HEK293T (cell line): ENCODE results near the gene ZNF441.

Experiments used
- CTCF ChIA-PET: fragments of 350-600 bp; formaldehyde crosslinking; extraction: SDS; loops from one replicate; lab custom pipeline; 2021; ENCODE audit warnings: antibody characterized with exemption, inconsistent platforms; lab: Yijun Ruan, JAX
- POLR2A ChIA-PET: fragments of 350-600 bp; formaldehyde crosslinking; extraction: SDS; loops from one replicate; lab custom pipeline; 2020; ENCODE audit warnings: antibody characterized with exemption, inconsistent platforms; lab: Yijun Ruan, JAX
- DNase-seq: peaks from one replicate; pipeline ENCODE4 v3.0.0; 2012; ENCODE audit warnings: mixed read lengths; ENCODE audit errors: extremely low spot score
- ARNT ChIP-seq: fragments of 450-650 bp; IDR thresholded peaks from 2 replicates; pipeline ENCODE4 v1.6.1; 2017; ENCODE audit warnings: mild to moderate bottlenecking
- BHLHE40 ChIP-seq: fragments of 450-650 bp; IDR thresholded peaks from 2 replicates; pipeline ENCODE4 v1.6.1; 2016; ENCODE audit warnings: mild to moderate bottlenecking, moderate library complexity, borderline replicate concordance
- CTBP1 ChIP-seq: fragments of 450-650 bp; IDR thresholded peaks from 2 replicates; pipeline ENCODE4 v1.6.1; 2016; ENCODE audit warnings: borderline replicate concordance
- ELF4 ChIP-seq: fragments of 450-650 bp; IDR thresholded peaks from 2 replicates; pipeline ENCODE4 v1.6.1; 2017; ENCODE audit warnings: antibody characterized with exemption
- FOXA1 ChIP-seq: fragments of 450-650 bp; IDR thresholded peaks from 2 replicates; pipeline ENCODE4 v1.6.1; 2016; ENCODE audit warnings: mild to moderate bottlenecking
- FOXK2 ChIP-seq: fragments of 450-650 bp; IDR thresholded peaks from 2 replicates; pipeline ENCODE4 v1.6.1; 2016; ENCODE audit warnings: mild to moderate bottlenecking
- FOXM1 ChIP-seq: fragments of 450-650 bp; IDR thresholded peaks from 2 replicates; pipeline ENCODE4 v1.6.1; 2017; ENCODE audit warnings: mild to moderate bottlenecking, borderline replicate concordance
- HDGF ChIP-seq: fragments of 450-650 bp; IDR thresholded peaks from 2 replicates; pipeline ENCODE4 v1.6.1; 2017; ENCODE audit warnings: antibody characterized with exemption, borderline replicate concordance
- L3MBTL2 ChIP-seq: fragments of 450-650 bp; conservative IDR thresholded peaks from 2 replicates; pipeline ENCODE4 v1.6.1; 2016; ENCODE audit warnings: mild to moderate bottlenecking
- LEF1 ChIP-seq: fragments of 450-650 bp; IDR thresholded peaks from 2 replicates; pipeline ENCODE4 v1.6.1; 2017; ENCODE audit warnings: mild to moderate bottlenecking, borderline replicate concordance
- NFRKB ChIP-seq: fragments of 450-650 bp; IDR thresholded peaks from 2 replicates; pipeline ENCODE4 v1.6.1; 2016; ENCODE audit warnings: mild to moderate bottlenecking, moderate library complexity
- SP1 ChIP-seq: fragments of 450-650 bp; IDR thresholded peaks from 2 replicates; pipeline ENCODE4 v1.6.1; 2017
- SUZ12 ChIP-seq: fragments of 450-650 bp; IDR thresholded peaks from 2 replicates; pipeline ENCODE4 v1.6.1; 2016; ENCODE audit warnings: mild to moderate bottlenecking
- TARDBP ChIP-seq: fragments of 450-650 bp; IDR thresholded peaks from 2 replicates; pipeline ENCODE4 v1.6.1; 2016
- ZNF384 ChIP-seq: fragments of 450-650 bp; IDR thresholded peaks from 2 replicates; pipeline ENCODE4 v1.6.1; 2016
- TF ChIP-seq, protein P1 (sequence below): fragments of 450-650 bp; IDR thresholded peaks from 2 replicates; pipeline ENCODE4 v1.6.1; 2016

The ZNF441 gene

DNA sequence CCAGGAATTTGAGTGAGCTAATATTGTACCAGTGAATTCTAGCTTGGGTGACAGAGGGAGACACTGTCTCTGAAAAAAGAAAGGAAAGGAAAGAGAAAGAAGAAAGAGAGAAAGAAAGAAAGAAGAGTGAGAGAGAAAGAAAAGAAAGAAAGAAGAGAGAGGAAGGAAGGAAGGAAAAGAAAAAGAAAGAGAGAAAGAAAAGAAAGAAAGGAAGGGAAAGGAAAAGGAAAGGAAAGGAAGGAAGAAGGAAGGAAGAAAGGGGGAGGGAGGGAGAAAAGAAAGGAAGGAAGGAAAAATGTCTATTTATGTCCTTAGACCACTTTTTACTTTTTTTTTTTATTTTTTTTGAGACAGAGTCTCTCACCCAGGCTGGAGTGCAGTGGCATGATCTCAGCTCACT, 26.1 kb downstream of the ZNF441 start:
- CTCF ChIA-PET: no interaction called here
- POLR2A ChIA-PET: no interaction called here
- no peak for DNase-seq
- TF ChIP-seq CTBP1 (no peak), NFRKB (no peak), ZNF384 (no peak), LEF1 (no peak), SP1 (no peak), ARNT (no peak), FOXM1 (no peak), TARDBP (no peak), FOXA1 (no peak), SUZ12 (no peak), FOXK2 (no peak), ELF4 (no peak), L3MBTL2 (no peak), BHLHE40 (no peak), HDGF (no peak)
- TF ChIP-seq, protein P1, sequence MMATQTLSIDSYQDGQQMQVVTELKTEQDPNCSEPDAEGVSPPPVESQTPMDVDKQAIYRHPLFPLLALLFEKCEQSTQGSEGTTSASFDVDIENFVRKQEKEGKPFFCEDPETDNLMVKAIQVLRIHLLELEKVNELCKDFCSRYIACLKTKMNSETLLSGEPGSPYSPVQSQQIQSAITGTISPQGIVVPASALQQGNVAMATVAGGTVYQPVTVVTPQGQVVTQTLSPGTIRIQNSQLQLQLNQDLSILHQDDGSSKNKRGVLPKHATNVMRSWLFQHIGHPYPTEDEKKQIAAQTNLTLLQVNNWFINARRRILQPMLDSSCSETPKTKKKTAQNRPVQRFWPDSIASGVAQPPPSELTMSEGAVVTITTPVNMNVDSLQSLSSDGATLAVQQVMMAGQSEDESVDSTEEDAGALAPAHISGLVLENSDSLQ: no peak

DNA sequence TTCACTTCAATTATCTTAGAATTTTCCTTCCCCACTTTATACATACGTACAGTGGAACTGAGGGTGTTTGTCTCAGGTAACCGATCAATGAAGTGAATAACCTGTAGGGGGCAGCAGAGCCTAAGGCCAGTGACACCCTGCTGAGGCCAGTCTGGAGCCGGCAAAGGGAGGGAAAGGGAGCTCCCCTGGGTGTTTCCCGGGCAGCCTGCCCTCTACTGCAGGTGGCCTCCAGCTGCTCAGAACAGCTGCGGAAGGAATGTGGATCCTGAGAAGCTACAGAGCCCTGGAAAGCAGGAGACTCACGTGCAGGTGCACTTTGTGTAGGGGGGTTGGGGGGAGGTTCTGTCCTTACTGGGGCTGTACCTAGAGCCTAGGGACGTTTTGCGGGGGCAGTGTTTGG, 30.7 kb downstream of the ZNF441 start:
- ChIA-PET CTCF (interaction anchor here (0.6 kb wide), 2 partner anchors 18 to 453 kb away, joined by 4 to 5 read pairs; no protein-coding TSS in a partner anchor), POLR2A (no interaction called here)
- TF ChIP-seq NFRKB: no peak
- peak; percentile 65 for DNase-seq

DNA sequence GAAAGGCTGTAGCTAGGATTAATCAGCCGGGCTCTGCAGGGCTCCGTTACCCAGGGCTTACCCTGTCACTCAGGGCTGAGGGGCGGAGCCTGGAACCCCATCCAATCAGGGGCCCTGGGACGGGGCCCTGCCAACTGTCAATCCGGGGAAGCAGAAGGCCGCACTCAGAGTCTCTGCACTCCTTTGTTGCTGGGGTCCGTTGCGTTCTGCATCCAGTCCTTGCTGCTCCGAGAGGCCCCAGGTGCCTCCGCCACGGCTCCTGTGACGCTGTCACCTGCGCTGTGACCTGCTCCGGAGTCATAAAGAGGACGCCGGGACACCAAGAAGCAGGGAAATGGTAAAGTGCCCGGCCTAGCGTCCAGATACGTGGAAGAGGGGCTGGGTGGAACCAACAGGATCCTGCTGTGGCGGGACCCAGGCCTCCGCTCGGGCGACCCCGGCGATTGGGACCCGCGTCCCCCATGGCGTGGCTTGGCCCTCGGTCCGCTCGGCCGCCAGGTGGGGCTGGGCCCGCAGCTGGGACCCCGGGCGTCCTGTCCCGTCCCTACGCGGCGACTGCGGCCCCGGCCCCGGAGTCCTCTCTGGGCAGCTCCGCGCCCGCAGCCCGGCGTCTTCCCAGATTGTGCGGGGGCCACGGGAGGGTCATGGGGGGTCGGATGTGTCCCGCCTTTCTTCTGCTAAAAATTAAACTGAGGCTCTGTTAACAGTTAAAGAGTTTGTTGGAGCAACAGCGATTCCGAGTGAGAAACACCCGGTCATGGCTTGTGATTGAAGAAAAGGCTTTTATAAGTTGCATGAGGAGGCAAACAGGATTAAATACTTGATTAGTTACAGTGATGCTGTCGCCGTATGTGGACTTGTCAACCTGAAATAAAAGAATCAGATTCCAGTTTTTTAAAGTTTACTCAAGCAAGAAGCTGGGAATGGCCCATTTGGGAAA, 31.9 kb downstream of the ZNF441 start, which contains the start of gene ZNF491:
TSS of gene ZNF491 (plus strand) at position 133 of the 940 bp plus-strand sequence. CDS start 7,431 bp downstream, outside the sequence.
- no peak for DNase-seq
- POLR2A ChIA-PET: no interaction called here
- CTCF ChIA-PET: no interaction called here
- no peak for TF ChIP-seq SP1
- no peak for TF ChIP-seq BHLHE40

DNA sequence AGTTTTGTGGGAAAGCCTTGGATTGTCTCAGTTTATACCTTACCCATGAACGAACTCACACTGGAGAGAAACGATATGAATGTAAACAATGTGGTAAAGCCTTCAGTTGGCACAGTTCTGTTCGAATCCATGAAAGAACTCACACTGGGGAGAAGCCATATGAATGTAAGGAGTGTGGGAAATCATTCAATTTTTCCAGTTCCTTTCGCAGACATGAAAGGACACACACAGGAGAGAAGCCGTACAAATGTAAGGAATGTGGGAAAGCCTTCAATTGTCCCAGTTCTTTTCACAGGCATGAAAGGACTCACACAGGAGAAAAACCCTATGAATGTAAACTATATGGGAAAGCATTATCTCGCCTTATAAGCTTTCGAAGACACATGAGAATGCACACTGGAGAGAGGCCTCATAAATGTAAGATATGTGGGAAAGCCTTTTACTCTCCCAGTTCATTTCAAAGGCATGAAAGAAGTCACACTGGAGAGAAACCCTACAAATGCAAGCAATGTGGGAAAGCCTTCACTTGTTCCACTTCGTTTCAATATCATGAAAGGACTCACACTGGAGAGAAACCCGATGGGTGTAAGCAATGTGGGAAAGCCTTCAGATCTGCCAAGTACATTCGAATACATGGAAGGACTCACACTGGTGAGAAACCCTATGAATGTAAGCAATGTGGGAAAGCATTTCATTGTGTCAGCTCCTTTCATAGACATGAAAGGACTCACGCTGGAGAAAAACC, 39.7 kb downstream of the ZNF441 start:
- TF ChIP-seq ELF4 (no peak), FOXA1 (no peak), LEF1 (no peak), FOXK2 (no peak), ARNT (no peak), HDGF (no peak), L3MBTL2 (no peak)
- POLR2A ChIA-PET: no interaction called here
- no peak for DNase-seq
- CTCF ChIA-PET: no interaction called here

DNA sequence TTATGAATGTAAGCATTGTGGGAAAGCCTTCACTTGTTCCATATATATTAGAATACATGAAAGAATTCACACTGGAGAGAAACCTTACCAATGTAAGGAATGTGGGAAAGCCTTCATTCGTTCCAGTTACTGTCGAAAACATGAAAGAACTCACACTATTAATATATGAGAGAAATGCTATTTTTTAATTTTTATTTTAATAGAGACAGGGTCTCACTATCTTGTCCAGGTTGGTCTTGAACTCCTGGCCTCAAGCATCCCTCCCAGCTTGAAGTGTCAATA, 40.2 kb downstream of the ZNF441 start:
- CTCF ChIA-PET: no interaction called here
- no peak for DNase-seq
- POLR2A ChIA-PET: no interaction called here
- TF ChIP-seq HDGF (no peak), CTBP1 (no peak), FOXM1 (no peak), LEF1 (no peak), SUZ12 (no peak), SP1 (no peak), NFRKB (no peak), FOXA1 (no peak), FOXK2 (no peak)
- TF ChIP-seq, protein P1: no peak

DNA sequence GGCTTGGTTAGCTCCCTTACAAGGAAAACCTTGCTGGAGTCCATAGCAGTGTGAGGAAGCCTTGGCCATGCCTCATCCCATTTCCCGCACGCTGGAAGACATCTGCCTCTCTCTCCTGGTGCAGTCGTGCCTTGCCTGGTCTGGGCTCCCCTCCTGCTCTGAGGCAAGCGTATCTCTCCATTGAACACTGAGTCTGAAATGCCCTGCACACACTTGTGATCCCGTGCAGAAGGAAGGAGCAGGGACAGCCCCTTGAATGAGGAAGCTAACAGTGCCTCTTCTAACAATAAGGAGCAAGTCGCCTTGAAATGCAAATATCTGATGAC, 46.9 kb downstream of the ZNF441 start:
- TF ChIP-seq HDGF: no peak
- TF ChIP-seq FOXA1: no peak
- TF ChIP-seq FOXM1: no peak
- no peak for TF ChIP-seq FOXK2
- TF ChIP-seq, protein P1: no peak
- TF ChIP-seq LEF1: no peak
- ChIA-PET POLR2A (interaction anchor here (1.5 kb wide), 1 partner anchor 47 kb away, joined by 5 read pairs; the partner anchor contains the start of gene ZNF441), CTCF (interaction anchor here (0.6 kb wide), 2 partner anchors 85 to 410 kb away, joined by 3 to 4 read pairs; no protein-coding TSS in a partner anchor)
- no peak for DNase-seq
